Gastroesophageal sphincter (tissue), 4 donors: ENCODE data around the gene PPP2R2B. TPM values are rescaled to one million over a fixed set of nuclear protein-coding genes. Genes with fewer than 3 reads are reported as not detected.

Experiments used
- ATAC-seq: fragments of 150-250 bp; one replicate; pipeline ENCODE4 v1.9.1; 2016; ENCODE audit warnings: mild to moderate bottlenecking, moderate library complexity
- H3K27ac ChIP-seq, 4 donors: fragments of 200-600 bp; sonication (generic) in 3 of 4; 1 replicate in 3 of 4; 2 replicates in 1 of 4; pipeline ENCODE4 v1.5.1; 2016 to 2019
- H3K27me3 ChIP-seq: fragments of 200-600 bp; sonication (generic); one replicate; pipeline ENCODE4 v1.5.1; 2019
- H3K36me3 ChIP-seq, 2 donors: fragments of 200-600 bp; sonication (generic); one replicate each; pipeline ENCODE4 v1.5.1; 2019; ENCODE audit warnings: control low read depth in 1 of 2
- H3K4me1 ChIP-seq, 3 donors: fragments of 200-600 bp; sonication (generic); 1 replicate in 2 of 3; 2 replicates in 1 of 3; pipeline ENCODE4 v1.5.1; 2016 to 2019; ENCODE audit warnings: control low read depth in 2 of 3
- H3K4me3 ChIP-seq, 2 donors: fragments of 200-600 bp; sonication (generic); one replicate each; pipeline ENCODE4 v1.5.1; 2019; ENCODE audit warnings: mild to moderate bottlenecking in 1 of 2, moderate library complexity in 1 of 2
- H3K9me3 ChIP-seq, 3 donors: fragments of 200-600 bp; sonication (generic); one replicate each; pipeline ENCODE4 v1.5.1; 2017 to 2019; ENCODE audit warnings: control low read depth in 2 of 3
- EP300 ChIP-seq: sonication (generic); formaldehyde crosslinking; IDR thresholded peaks from one replicate; pipeline ENCODE4 v1.6.1; 2017; ENCODE audit warnings: antibody characterized with exemption, mild to moderate bottlenecking
- POLR2A ChIP-seq, 2 donors: fragments of 450-650 bp; IDR thresholded peaks; one replicate each; pipeline ENCODE4 v1.6.1; 2017; ENCODE audit warnings: antibody characterized with exemption in 2 of 2, mild to moderate bottlenecking in 2 of 2, moderate library complexity in 1 of 2
- POLR2AphosphoS5 ChIP-seq: sonication (generic); formaldehyde crosslinking; IDR thresholded peaks from one replicate; pipeline ENCODE4 v1.6.1; 2017; ENCODE audit warnings: antibody characterized with exemption
- WGBS, 2 donors: methylation state at CpG; one replicate each; pipeline ENCODE4 v1.1.5; 2018; ENCODE audit warnings: low coverage in 1 of 2; 5-methylcytosine and 5-hydroxymethylcytosine counted together
- total RNA-seq, 4 donors: library from RNA; depleted of rRNA; stranded (reverse); fragments of >200 nt; gene quantifications; one replicate each; pipeline ENCODE4 v1.1.0, GENCODE V29; 2016
- TF ChIP-seq, protein P1 (sequence below), 4 experiments: fragments of 200-600 bp in 2 of 4; fragments of 450-650 bp in 2 of 4; sonication (generic) in 1 of 4; IDR thresholded peaks; one replicate each; pipeline ENCODE4 v1.5.1; 2017 to 2019; ENCODE audit warnings: antibody characterized with exemption in 4 of 4, mild to moderate bottlenecking in 2 of 4, moderate library complexity in 2 of 4

The PPP2R2B gene
- total RNA-seq, 4 donors from 2014 or later, result 1.0 to 3.0 (median 2.3) TPM

- TF ChIP-seq POLR2A (IDR thresholded peaks at IDR 0.05) (no peak), POLR2AphosphoS5 (no peak)
- WGBS, 2 donors, result 28 to 69% methylated on average over 3 of the region's 3 CpGs
- H3K27me3 ChIP-seq, result no peaks in the 10 kb centered on the region
- H3K27ac ChIP-seq, result no peak overlapping the region
- ATAC-seq, result no peak
- no peaks in the 10 kb centered on the region for H3K36me3 ChIP-seq
- H3K4me1 ChIP-seq, result no peaks in the 10 kb centered on the region
- H3K9me3 ChIP-seq, result peaks cover 0 to 11% (median 0%) of the 10 kb centered on the region in 3 donors
- H3K4me3 ChIP-seq, result no peak overlapping the region
Observed at GRCh38 chr5:146836226-146836842, 42.2 kb downstream of the PPP2R2B start.

GRCh38 chr5:146832985-146833732, 45.4 kb downstream of the PPP2R2B start:
- H3K36me3 ChIP-seq, result no peaks in the 10 kb centered on the region
- H3K27me3 ChIP-seq, result no peaks in the 10 kb centered on the region
- H3K4me3 ChIP-seq, result no peak overlapping the region
- peaks cover 0 to 7% (median 0%) of the 10 kb centered on the region in 3 donors for H3K4me1 ChIP-seq
- WGBS, 2 donors, result 60 to 76% methylated on average over 3 of the region's 3 CpGs
- no peaks in the 10 kb centered on the region for H3K9me3 ChIP-seq
- TF ChIP-seq, protein P1, sequence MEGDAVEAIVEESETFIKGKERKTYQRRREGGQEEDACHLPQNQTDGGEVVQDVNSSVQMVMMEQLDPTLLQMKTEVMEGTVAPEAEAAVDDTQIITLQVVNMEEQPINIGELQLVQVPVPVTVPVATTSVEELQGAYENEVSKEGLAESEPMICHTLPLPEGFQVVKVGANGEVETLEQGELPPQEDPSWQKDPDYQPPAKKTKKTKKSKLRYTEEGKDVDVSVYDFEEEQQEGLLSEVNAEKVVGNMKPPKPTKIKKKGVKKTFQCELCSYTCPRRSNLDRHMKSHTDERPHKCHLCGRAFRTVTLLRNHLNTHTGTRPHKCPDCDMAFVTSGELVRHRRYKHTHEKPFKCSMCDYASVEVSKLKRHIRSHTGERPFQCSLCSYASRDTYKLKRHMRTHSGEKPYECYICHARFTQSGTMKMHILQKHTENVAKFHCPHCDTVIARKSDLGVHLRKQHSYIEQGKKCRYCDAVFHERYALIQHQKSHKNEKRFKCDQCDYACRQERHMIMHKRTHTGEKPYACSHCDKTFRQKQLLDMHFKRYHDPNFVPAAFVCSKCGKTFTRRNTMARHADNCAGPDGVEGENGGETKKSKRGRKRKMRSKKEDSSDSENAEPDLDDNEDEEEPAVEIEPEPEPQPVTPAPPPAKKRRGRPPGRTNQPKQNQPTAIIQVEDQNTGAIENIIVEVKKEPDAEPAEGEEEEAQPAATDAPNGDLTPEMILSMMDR (IDR thresholded peaks at IDR 0.05), result no peak
- no peak for TF ChIP-seq POLR2AphosphoS5
- no peak for TF ChIP-seq EP300
- TF ChIP-seq POLR2A (IDR thresholded peaks at IDR 0.05), result no peak
- no peak for ATAC-seq
- no peak overlapping the region for H3K27ac ChIP-seq

GRCh38 chr5:146828385-146828784, 50.2 kb downstream of the PPP2R2B start:
- TF ChIP-seq, protein P1 (IDR thresholded peaks at IDR 0.05), result no peak
- no peak for TF ChIP-seq EP300
- no peak for TF ChIP-seq POLR2A (IDR thresholded peaks at IDR 0.05)
- no peak for TF ChIP-seq POLR2AphosphoS5
- Histone ChIP-seq H3K4me1 (peaks cover 0 to 8% (median 0%) of the 10 kb centered on the region in 3 donors), H3K36me3 (no peaks in the 10 kb centered on the region), H3K9me3 (no peaks in the 10 kb centered on the region), H3K27ac (no peak overlapping the region), H3K4me3 (no peak overlapping the region), H3K27me3 (no peaks in the 10 kb centered on the region)
- no peak for ATAC-seq

DNA sequence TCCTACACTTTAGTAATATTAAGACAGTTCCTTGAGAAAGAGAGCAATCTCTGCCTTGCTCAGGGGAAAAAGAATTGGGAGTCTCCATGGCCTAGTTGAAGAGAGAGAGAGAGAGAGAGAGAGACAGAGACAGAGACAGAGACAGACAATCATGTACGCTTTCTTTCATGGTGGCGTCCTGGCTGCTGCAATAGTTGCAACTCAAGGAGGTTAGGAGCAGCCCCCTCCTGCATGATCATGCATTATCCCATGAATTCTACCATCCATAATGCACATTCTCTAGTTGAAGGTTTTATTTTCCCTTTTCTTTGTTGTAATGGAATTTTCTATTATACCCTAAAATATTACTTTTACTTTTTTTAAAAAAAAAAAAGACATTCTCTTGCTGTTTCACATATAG, 50.7 kb downstream of the PPP2R2B start:
- no peak overlapping the region for H3K27ac ChIP-seq
- no peaks in the 10 kb centered on the region for H3K36me3 ChIP-seq
- H3K9me3 ChIP-seq, result no peaks in the 10 kb centered on the region
- ATAC-seq, result no peak
- no peak for TF ChIP-seq EP300
- TF ChIP-seq POLR2A (IDR thresholded peaks at IDR 0.05), result no peak
- TF ChIP-seq, protein P1 (IDR thresholded peaks at IDR 0.05), result no peak
- no peak for TF ChIP-seq POLR2AphosphoS5
- H3K4me1 ChIP-seq, result peaks cover 0 to 8% (median 0%) of the 10 kb centered on the region in 3 donors
- no peak overlapping the region for H3K4me3 ChIP-seq
- H3K27me3 ChIP-seq, result no peaks in the 10 kb centered on the region
- WGBS, 2 donors, result 57% methylated on average over 2 of the region's 2 CpGs; no CpG with 5 or more reads in 1 of the 2 donors

- H3K36me3 ChIP-seq, result no peaks in the 10 kb centered on the region
- H3K4me1 ChIP-seq, result peaks cover 0 to 8% (median 0%) of the 10 kb centered on the region in 3 donors
- H3K4me3 ChIP-seq, result no peak overlapping the region
- no peaks in the 10 kb centered on the region for H3K27me3 ChIP-seq
- no peak overlapping the region for H3K27ac ChIP-seq
- 10 to 12% methylated on average over 5 of the region's 5 CpGs for WGBS, 2 donors
- no peaks in the 10 kb centered on the region for H3K9me3 ChIP-seq
- no peak for ATAC-seq
- TF ChIP-seq, protein P1 (IDR thresholded peaks at IDR 0.05), result no peak
- TF ChIP-seq EP300 (no peak), POLR2A (IDR thresholded peaks at IDR 0.05) (no peak), POLR2AphosphoS5 (no peak)
Observed at GRCh38 chr5:146825033-146825432, 53.5 kb downstream of the PPP2R2B start.
